ENCODE data around the gene HBS1L.

- TF ChIP-seq SMC3 (conservative IDR thresholded peaks at IDR 0.05; ENCODE audit: poor library complexity), result no peak
- no peak for TF ChIP-seq TAF1 (IDR thresholded peaks at IDR 0.05; ENCODE audit: low read depth)
- TF ChIP-seq, protein P1, sequence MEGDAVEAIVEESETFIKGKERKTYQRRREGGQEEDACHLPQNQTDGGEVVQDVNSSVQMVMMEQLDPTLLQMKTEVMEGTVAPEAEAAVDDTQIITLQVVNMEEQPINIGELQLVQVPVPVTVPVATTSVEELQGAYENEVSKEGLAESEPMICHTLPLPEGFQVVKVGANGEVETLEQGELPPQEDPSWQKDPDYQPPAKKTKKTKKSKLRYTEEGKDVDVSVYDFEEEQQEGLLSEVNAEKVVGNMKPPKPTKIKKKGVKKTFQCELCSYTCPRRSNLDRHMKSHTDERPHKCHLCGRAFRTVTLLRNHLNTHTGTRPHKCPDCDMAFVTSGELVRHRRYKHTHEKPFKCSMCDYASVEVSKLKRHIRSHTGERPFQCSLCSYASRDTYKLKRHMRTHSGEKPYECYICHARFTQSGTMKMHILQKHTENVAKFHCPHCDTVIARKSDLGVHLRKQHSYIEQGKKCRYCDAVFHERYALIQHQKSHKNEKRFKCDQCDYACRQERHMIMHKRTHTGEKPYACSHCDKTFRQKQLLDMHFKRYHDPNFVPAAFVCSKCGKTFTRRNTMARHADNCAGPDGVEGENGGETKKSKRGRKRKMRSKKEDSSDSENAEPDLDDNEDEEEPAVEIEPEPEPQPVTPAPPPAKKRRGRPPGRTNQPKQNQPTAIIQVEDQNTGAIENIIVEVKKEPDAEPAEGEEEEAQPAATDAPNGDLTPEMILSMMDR (IDR thresholded peaks at IDR 0.05; ENCODE audit: poor library complexity, severe bottlenecking), result no peak
- TF ChIP-seq EZH2 (IDR thresholded peaks at IDR 0.05; ENCODE audit: borderline replicate concordance, insufficient read depth, low read length, poor library complexity, severe bottlenecking), result no peak
- TF ChIP-seq EP300 (conservative IDR thresholded peaks at IDR 0.05; ENCODE audit: poor library complexity, severe bottlenecking), result no peak
Observed at GRCh38 chr6:135030532-135031178, 24.0 kb downstream of the HBS1L start.
